GM04504 (cell line): ENCODE results near the gene ELANE.

ENCODE experiments used
- DNase-seq: peaks from one replicate; pipeline ENCODE4 v3.0.0-alpha.2; 2012; ENCODE audit warnings: low read depth

Gene ELANE

GRCh38 chr19:898663-899062 lies 46.6 kb downstream of the ELANE start:
- DNase-seq: no peak

- no peak for DNase-seq
These were observed 47.4 kb downstream of the ELANE start for GRCh38 chr19:899336-900042.

GRCh38 chr19:900043-900301 lies 47.9 kb downstream of the ELANE start:
- no peak for DNase-seq

- no peak for DNase-seq
These were observed 48.4 kb downstream of the ELANE start for GRCh38 chr19:900302-901111.

- DNase-seq: no peak
These were observed 49.4 kb downstream of the ELANE start for GRCh38 chr19:901216-902092.

GRCh38 chr19:902093-902370 lies 49.9 kb downstream of the ELANE start:
- DNase-seq: no peak

GRCh38 chr19:902446-903226 lies 50.5 kb downstream of the ELANE start:
- DNase-seq: no peak

GRCh38 chr19:903266-903797 lies 51.2 kb downstream of the ELANE start:
- no peak for DNase-seq

- DNase-seq: no peak
These were observed 52.4 kb downstream of the ELANE start for GRCh38 chr19:904545-904944.
